Activated B cell treated with CpG ODN at 0.5 μM for 24 hours (primary cell): ENCODE data around the gene ATAD3A. TPM values are rescaled to one million over a fixed set of nuclear protein-coding genes. Genes with fewer than 3 reads are reported as not detected.

Experiments
- ATAC-seq: fragments of 200-7000 bp; cut with Tn5 transposase; one replicate; pipeline ENCODE4 v1.10.0; 2021; ENCODE audit warnings: low read depth, mild to moderate bottlenecking, moderate library complexity
- CTCF ChIA-PET: fragments of 350-600 bp; sonication (Branson Sonifier 250); formaldehyde crosslinking; loops from one replicate; lab custom pipeline; 2021; ENCODE audit warnings: antibody characterized with exemption; lab: Charles Lee
- POLR2A ChIA-PET: fragments of 350-600 bp; sonication (Branson Sonifier 250); formaldehyde crosslinking; loops from one replicate; lab custom pipeline; 2021; ENCODE audit warnings: antibody characterized with exemption; lab: Charles Lee
- DNase-seq: peaks from one replicate; pipeline ENCODE4 v3.0.0; 2022
- H3K27ac Mint-ChIP-seq: one replicate; pipeline ENCODE4 v1.8.0; 2020; ENCODE audit warnings: mixed read lengths
- H3K27me3 Mint-ChIP-seq: one replicate; pipeline ENCODE4 v1.8.0; 2021; ENCODE audit warnings: mixed read lengths
- H3K36me3 Mint-ChIP-seq: one replicate; pipeline ENCODE4 v1.8.0; 2021; ENCODE audit warnings: low read depth, mixed read lengths
- H3K4me1 Mint-ChIP-seq: one replicate; pipeline ENCODE4 v1.8.0; 2021; ENCODE audit warnings: mixed read lengths
- H3K4me3 Mint-ChIP-seq: one replicate; pipeline ENCODE4 v1.8.0; 2020; ENCODE audit warnings: mild to moderate bottlenecking, mixed read lengths
- H3K9me3 Mint-ChIP-seq: one replicate; pipeline ENCODE4 v1.8.0; 2020; ENCODE audit warnings: mixed read lengths
- CTCF ChIP-seq: fragments of 200-600 bp; IDR thresholded peaks from one replicate; pipeline ENCODE4 v1.8.0; 2022; ENCODE audit warnings: antibody characterized with exemption, mild to moderate bottlenecking
- intact Hi-C: fragments of 100-400 bp; cut with micrococcal nuclease; formaldehyde crosslinking; loops from one replicate; pipeline ENCODE4 v1.15.1; 2024
- total RNA-seq: library from RNA; stranded (reverse); gene quantifications from 2 replicates; pipeline ENCODE4 v1.2.3, GENCODE V29; 2022

ATAD3A gene
- total RNA-seq, 1 donor from 2014 or later: 32.4 TPM

- Mint-ChIP-seq H3K36me3 (peaks cover 56% of the 10 kb centered on the region), H3K4me3 (no peak overlapping the region), H3K4me1 (peaks cover 47% of the 10 kb centered on the region), H3K27ac (no peak overlapping the region), H3K27me3 (no peaks in the 10 kb centered on the region), H3K9me3 (no peaks in the 10 kb centered on the region)
- intact Hi-C loops: no loop called here
- DNase-seq (no peak), ATAC-seq (no peak)
- ChIA-PET POLR2A (interaction anchor here (0.6 to 1.3 kb wide), 2 partner anchors 46 to 60 kb away, joined by 3 read pairs; no protein-coding TSS in a partner anchor), CTCF (interaction anchor here (0.6 kb wide), 1 partner anchor 568 kb away, joined by 3 read pairs; no protein-coding TSS in a partner anchor)
- no peak for TF ChIP-seq CTCF
Measured at GRCh38 chr1:1569341-1569740, 57.4 kb downstream of the ATAD3A start.

GRCh38 chr1:1573843-1574720 lies 62.1 kb downstream of the ATAD3A start:
- CTCF ChIA-PET: no interaction called here
- Mint-ChIP-seq H3K36me3 (peaks cover 31% of the 10 kb centered on the region), H3K4me1 (peaks cover 44% of the 10 kb centered on the region), H3K27ac (peak overlapping the region; percentile 95), H3K9me3 (no peaks in the 10 kb centered on the region), H3K4me3 (peak overlapping the region; percentile 94), H3K27me3 (peaks cover 4% of the 10 kb centered on the region)
- ATAC-seq (peak; percentile 76), DNase-seq (no peak)
- POLR2A ChIA-PET: interaction anchor here (0.6 to 1.2 kb wide), 8 partner anchors 29 to 499 kb away, joined by 3 to 7 read pairs (median 3); partner anchors contain the start of genes CCNL2 and MIB2
- intact Hi-C loops: loop anchor here (1.0 to 5.0 kb wide), 5 partner anchors 57 to 345 kb away; partner anchors contain the start of genes ATAD3A, CDK11B and TMEM52
- TF ChIP-seq CTCF: no peak

- CTCF ChIA-PET: no interaction called here
- H3K4me3 Mint-ChIP-seq: peak within 1 kb of the TSS; percentile 96
- TF ChIP-seq CTCF: no peak
- peak within 1 kb of the TSS; percentile 98 for H3K27ac Mint-ChIP-seq
- H3K4me1 Mint-ChIP-seq: peaks cover 37% of the 10 kb centered on the region
- ATAC-seq: peak; percentile 85
- intact Hi-C loops: loop anchor here (1.0 to 5.0 kb wide), 6 partner anchors 40 to 344 kb away; partner anchors contain the start of genes ATAD3A, CDK11B, MIB2 and TMEM52
- POLR2A ChIA-PET: interaction anchor here (0.6 to 1.5 kb wide), 5 partner anchors 12 to 176 kb away, joined by 3 to 5 read pairs (median 3); partner anchors contain the start of genes CCNL2 and MIB2
- peaks cover 4% of the 10 kb centered on the region for H3K27me3 Mint-ChIP-seq
- H3K9me3 Mint-ChIP-seq: no peaks in the 10 kb centered on the region
- peak; percentile 95 for DNase-seq
- H3K36me3 Mint-ChIP-seq: peaks cover 24% of the 10 kb centered on the region
Measured at GRCh38 chr1:1574721-1575537, 63.0 kb downstream of the ATAD3A start, which contains the start of gene SSU72. Gene SSU72, minus strand, starts transcription at chr1:1574863. Its CDS starts 306 bp downstream, at chr1:1574557.

- Mint-ChIP-seq H3K27ac (no peak overlapping the region), H3K4me3 (no peak overlapping the region), H3K4me1 (peaks cover 23% of the 10 kb centered on the region), H3K27me3 (peaks cover 16% of the 10 kb centered on the region), H3K9me3 (no peaks in the 10 kb centered on the region), H3K36me3 (peaks cover 11% of the 10 kb centered on the region)
- POLR2A ChIA-PET: interaction anchor here (0.9 to 1.3 kb wide), 2 partner anchors 30 to 38 kb away, joined by 3 read pairs; partner anchors contain the start of gene MIB2
- intact Hi-C loops: no loop called here
- TF ChIP-seq CTCF: no peak
- CTCF ChIA-PET: no interaction called here
- no peak for ATAC-seq
- no peak for DNase-seq
Measured at GRCh38 chr1:1577367-1578011, 65.5 kb downstream of the ATAD3A start.
